Measurements from ENCODE around the gene EYA4. TPM values are rescaled to one million over a fixed set of nuclear protein-coding genes. Genes with fewer than 3 reads are reported as not detected.

The EYA4 gene
- total RNA-seq, 2 experiments from 2014 or later, result not detected

- Mint-ChIP-seq H3K4me1 (ENCODE audit: low read depth) (no peaks in the 10 kb centered on the region), H3K27ac (no peak overlapping the region), H3K36me3 (ENCODE audit: low read depth) (no peaks in the 10 kb centered on the region), H3K9me3 (no peaks in the 10 kb centered on the region), H3K4me3 (no peak overlapping the region), H3K27me3 (peaks cover 4% of the 10 kb centered on the region)
- Histone ChIP-seq H3K27ac (ENCODE audit: low read depth in 1 of 2, low read length in 2 of 2) (no peak overlapping the region), H3K27me3 (ENCODE audit: control insufficient read depth in 1 of 2, insufficient read depth in 2 of 2, low read length in 2 of 2) (no peaks in the 10 kb centered on the region), H3K4me3 (ENCODE audit: low read length) (no peak overlapping the region), H3K4me1 (ENCODE audit: insufficient read depth, low read length) (no peaks in the 10 kb centered on the region), H3K9me3 (ENCODE audit: control insufficient read depth in 1 of 2, insufficient read depth in 1 of 2, low read length in 2 of 2) (peaks cover 0 to 3% of the 10 kb centered on the region in 2 experiments), H3K36me3 (ENCODE audit: insufficient read depth, low read length) (no peaks in the 10 kb centered on the region)
- TF ChIP-seq, protein P1, sequence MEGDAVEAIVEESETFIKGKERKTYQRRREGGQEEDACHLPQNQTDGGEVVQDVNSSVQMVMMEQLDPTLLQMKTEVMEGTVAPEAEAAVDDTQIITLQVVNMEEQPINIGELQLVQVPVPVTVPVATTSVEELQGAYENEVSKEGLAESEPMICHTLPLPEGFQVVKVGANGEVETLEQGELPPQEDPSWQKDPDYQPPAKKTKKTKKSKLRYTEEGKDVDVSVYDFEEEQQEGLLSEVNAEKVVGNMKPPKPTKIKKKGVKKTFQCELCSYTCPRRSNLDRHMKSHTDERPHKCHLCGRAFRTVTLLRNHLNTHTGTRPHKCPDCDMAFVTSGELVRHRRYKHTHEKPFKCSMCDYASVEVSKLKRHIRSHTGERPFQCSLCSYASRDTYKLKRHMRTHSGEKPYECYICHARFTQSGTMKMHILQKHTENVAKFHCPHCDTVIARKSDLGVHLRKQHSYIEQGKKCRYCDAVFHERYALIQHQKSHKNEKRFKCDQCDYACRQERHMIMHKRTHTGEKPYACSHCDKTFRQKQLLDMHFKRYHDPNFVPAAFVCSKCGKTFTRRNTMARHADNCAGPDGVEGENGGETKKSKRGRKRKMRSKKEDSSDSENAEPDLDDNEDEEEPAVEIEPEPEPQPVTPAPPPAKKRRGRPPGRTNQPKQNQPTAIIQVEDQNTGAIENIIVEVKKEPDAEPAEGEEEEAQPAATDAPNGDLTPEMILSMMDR (IDR thresholded peaks at IDR 0.05), result no peak
- intact Hi-C loops (cut with DNase I, micrococcal nuclease), result no loop called here
- ChIA-PET CTCF (no interaction called here), POLR2A (no interaction called here)
- no peak for DNase-seq
- no peak for ATAC-seq (ENCODE audit: poor library complexity)
Observed at GRCh38 chr6:133208183-133208755, 32.9 kb upstream of the EYA4 start.

DNA sequence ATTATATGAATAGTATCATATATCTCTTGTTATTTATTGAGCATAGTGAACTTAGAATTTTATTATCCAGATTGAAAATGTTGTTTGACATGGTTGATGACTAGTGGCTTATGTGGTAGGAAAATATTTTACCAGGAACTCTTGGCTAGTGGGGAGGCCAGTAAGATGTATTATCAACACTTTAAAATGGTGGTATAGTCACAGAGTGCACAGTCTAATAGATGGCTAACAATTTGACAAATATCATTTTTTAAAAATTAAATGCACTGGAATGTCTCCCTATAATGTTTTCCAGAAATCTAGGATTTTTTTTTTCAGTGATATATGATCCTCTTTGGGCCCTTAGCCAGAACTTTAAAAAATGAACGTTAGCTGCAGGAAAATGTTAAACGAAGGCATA is 26.9 kb upstream of the EYA4 start:
- Mint-ChIP-seq H3K9me3 (peaks cover 2% of the 10 kb centered on the region), H3K27me3 (peaks cover 4% of the 10 kb centered on the region), H3K27ac (no peak overlapping the region), H3K4me1 (ENCODE audit: low read depth) (no peaks in the 10 kb centered on the region), H3K4me3 (no peak overlapping the region), H3K36me3 (ENCODE audit: low read depth) (no peaks in the 10 kb centered on the region)
- POLR2A ChIA-PET, result no interaction called here
- H3K4me1 ChIP-seq (ENCODE audit: insufficient read depth, low read length), result no peaks in the 10 kb centered on the region
- no peaks in the 10 kb centered on the region for H3K36me3 ChIP-seq (ENCODE audit: insufficient read depth, low read length)
- TF ChIP-seq, protein P1 (IDR thresholded peaks at IDR 0.05), result no peak
- no peak overlapping the region for H3K4me3 ChIP-seq (ENCODE audit: low read length)
- no peak for ATAC-seq (ENCODE audit: poor library complexity)
- DNase-seq, result no peak
- CTCF ChIA-PET, result no interaction called here
- no peaks in the 10 kb centered on the region for H3K27me3 ChIP-seq (ENCODE audit: control insufficient read depth in 1 of 2, insufficient read depth in 2 of 2, low read length in 2 of 2)
- no peak overlapping the region for H3K27ac ChIP-seq (ENCODE audit: low read depth in 1 of 2, low read length in 2 of 2)
- intact Hi-C loops (cut with DNase I, micrococcal nuclease), result no loop called here
- peaks cover 0 to 3% of the 10 kb centered on the region in 2 experiments for H3K9me3 ChIP-seq (ENCODE audit: control insufficient read depth in 1 of 2, insufficient read depth in 1 of 2, low read length in 2 of 2)

- Mint-ChIP-seq H3K4me3 (no peak overlapping the region), H3K9me3 (peaks cover 2% of the 10 kb centered on the region), H3K4me1 (ENCODE audit: low read depth) (no peaks in the 10 kb centered on the region), H3K27ac (no peak overlapping the region), H3K36me3 (ENCODE audit: low read depth) (no peaks in the 10 kb centered on the region), H3K27me3 (no peaks in the 10 kb centered on the region)
- intact Hi-C loops (cut with DNase I, micrococcal nuclease), result no loop called here
- H3K27ac ChIP-seq (ENCODE audit: low read depth in 1 of 2, low read length in 2 of 2), result no peak overlapping the region
- DNase-seq (no peak), ATAC-seq (ENCODE audit: poor library complexity) (no peak)
- H3K27me3 ChIP-seq (ENCODE audit: control insufficient read depth in 1 of 2, insufficient read depth in 2 of 2, low read length in 2 of 2), result no peaks in the 10 kb centered on the region
- H3K4me3 ChIP-seq (ENCODE audit: low read length), result no peak overlapping the region
- CTCF ChIA-PET, result no interaction called here
- no peaks in the 10 kb centered on the region for H3K4me1 ChIP-seq (ENCODE audit: insufficient read depth, low read length)
- peaks cover 0 to 3% of the 10 kb centered on the region in 2 experiments for H3K9me3 ChIP-seq (ENCODE audit: control insufficient read depth in 1 of 2, insufficient read depth in 1 of 2, low read length in 2 of 2)
- TF ChIP-seq, protein P1 (IDR thresholded peaks at IDR 0.05), result no peak
- POLR2A ChIA-PET, result no interaction called here
- no peaks in the 10 kb centered on the region for H3K36me3 ChIP-seq (ENCODE audit: insufficient read depth, low read length)
Observed at GRCh38 chr6:133218852-133219251, 22.3 kb upstream of the EYA4 start.
